HG02571 (cell line): ENCODE results near the gene GPX2.

Experiments
- ATAC-seq: cut with Tn5 transposase; IDR thresholded peaks from one replicate; pipeline ENCODE4 v1.9.1; 2021; ENCODE audit warnings: mild to moderate bottlenecking, moderate library complexity; ENCODE audit not compliant: unreplicated experiment

Gene GPX2

GRCh38 chr14:64940336-64940910 lies 2.1 kb downstream of the GPX2 start:
- no peak for ATAC-seq

- no peak for ATAC-seq
Measured at GRCh38 chr14:64939817-64940190, 2.7 kb downstream of the GPX2 start.

GRCh38 chr14:64938972-64939816 lies 3.4 kb downstream of the GPX2 start:
- no peak for ATAC-seq

GRCh38 chr14:64937821-64938193 lies 4.7 kb downstream of the GPX2 start:
- no peak for ATAC-seq

- no peak for ATAC-seq
Measured at GRCh38 chr14:64937171-64937820, 5.2 kb downstream of the GPX2 start.

- ATAC-seq: no peak
Measured at GRCh38 chr14:64935508-64935907, 7.0 kb downstream of the GPX2 start.

- ATAC-seq: no peak
Measured at GRCh38 chr14:64934338-64934929, 8.1 kb downstream of the GPX2 start.

- ATAC-seq: no peak
Measured at GRCh38 chr14:64932231-64932630, 10.3 kb downstream of the GPX2 start.

- no peak for ATAC-seq
Measured at GRCh38 chr14:64931123-64931522, 11.4 kb downstream of the GPX2 start.

GRCh38 chr14:64930085-64930843 lies 12.3 kb downstream of the GPX2 start:
- no peak for ATAC-seq

- ATAC-seq: no peak
Measured at GRCh38 chr14:64929014-64929359, 13.6 kb downstream of the GPX2 start.

GRCh38 chr14:64928239-64929013 lies 14.1 kb downstream of the GPX2 start:
- ATAC-seq: peak; percentile 60

GRCh38 chr14:64927031-64927430 lies 15.5 kb downstream of the GPX2 start:
- ATAC-seq: no peak

GRCh38 chr14:64926398-64926995 lies 16.0 kb downstream of the GPX2 start:
- no peak for ATAC-seq

- no peak for ATAC-seq
Measured at GRCh38 chr14:64923015-64923414, 19.5 kb downstream of the GPX2 start.

GRCh38 chr14:64920465-64920864 lies 22.1 kb downstream of the GPX2 start:
- no peak for ATAC-seq

- no peak for ATAC-seq
Measured at GRCh38 chr14:64919618-64920017, 22.9 kb downstream of the GPX2 start.

GRCh38 chr14:64919215-64919614 lies 23.3 kb downstream of the GPX2 start:
- no peak for ATAC-seq

GRCh38 chr14:64918216-64918615 lies 24.3 kb downstream of the GPX2 start:
- no peak for ATAC-seq

- no peak for ATAC-seq
Measured at GRCh38 chr14:64915797-64916196, 26.7 kb downstream of the GPX2 start.
